Measurements from ENCODE around the gene MCTP1. TPM values are rescaled to one million over a fixed set of nuclear protein-coding genes. Genes with fewer than 3 reads are reported as not detected.

Gene MCTP1
- total and polyA plus RNA-seq, 9 of the 15 experiments (the other 6 are each of a cell fraction or from before 2014, with no cell fraction given) = 0.04 to 0.93 (median 0.06) TPM; not detected in 4

DNA sequence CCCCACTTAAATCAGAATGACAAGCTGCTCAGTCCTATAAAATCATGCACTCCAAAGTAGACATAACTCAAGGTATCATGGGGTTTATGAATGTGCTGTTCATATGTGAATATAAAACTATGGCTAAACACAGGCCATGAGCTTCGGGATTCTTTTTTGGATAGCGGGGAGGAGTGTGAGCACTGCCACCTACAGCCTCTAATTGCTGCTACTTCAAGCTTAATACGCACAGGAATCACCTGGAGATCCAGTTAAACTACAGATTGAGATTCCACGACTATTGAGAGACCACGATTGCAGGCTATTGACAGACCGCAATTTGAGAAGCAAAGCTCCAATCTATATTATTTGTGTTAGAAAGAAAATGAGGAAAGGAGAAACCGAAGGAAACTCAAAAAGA lies 231.6 kb downstream of the MCTP1 start (continued):
- TF ChIP-seq, protein P1, sequence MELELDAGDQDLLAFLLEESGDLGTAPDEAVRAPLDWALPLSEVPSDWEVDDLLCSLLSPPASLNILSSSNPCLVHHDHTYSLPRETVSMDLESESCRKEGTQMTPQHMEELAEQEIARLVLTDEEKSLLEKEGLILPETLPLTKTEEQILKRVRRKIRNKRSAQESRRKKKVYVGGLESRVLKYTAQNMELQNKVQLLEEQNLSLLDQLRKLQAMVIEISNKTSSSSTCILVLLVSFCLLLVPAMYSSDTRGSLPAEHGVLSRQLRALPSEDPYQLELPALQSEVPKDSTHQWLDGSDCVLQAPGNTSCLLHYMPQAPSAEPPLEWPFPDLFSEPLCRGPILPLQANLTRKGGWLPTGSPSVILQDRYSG (tag; conservative IDR thresholded peaks at IDR 0.05; ENCODE audit: low read depth) = no peak

DNA sequence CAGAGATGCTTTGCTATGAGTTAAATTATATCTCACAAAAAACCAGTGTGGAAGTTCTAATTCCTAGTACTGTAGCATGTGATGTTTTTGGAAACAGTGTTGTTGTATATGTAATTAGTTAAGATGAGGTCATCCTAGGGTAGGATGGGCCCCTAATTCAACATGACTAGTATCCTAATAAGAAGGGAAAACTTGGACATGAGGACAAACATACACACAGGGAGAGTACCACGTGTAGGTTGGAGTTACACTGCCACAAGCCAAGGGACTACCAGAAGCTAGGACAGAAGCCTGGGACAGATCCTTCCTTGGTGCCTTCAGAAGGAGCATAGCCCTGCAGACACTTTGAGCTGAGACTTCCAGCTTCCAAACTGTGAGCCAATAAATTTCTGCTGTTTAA lies 234.2 kb downstream of the MCTP1 start:
- H3K9me3 ChIP-seq (replicated peaks; ENCODE audit: control insufficient read depth, insufficient read depth, low read depth, low read length) = no peaks in the 10 kb centered on the region
- H3K27ac ChIP-seq (ENCODE audit: extremely low read depth, low read depth, low read length) = no peak overlapping the region
- H3K4me3 ChIP-seq = no peak overlapping the region
- H3K4me1 ChIP-seq (replicated peaks in 1 of 2; ENCODE audit: control insufficient read depth in 2 of 2, insufficient read depth in 2 of 2, low read length in 2 of 2) = no peaks in the 10 kb centered on the region
- H2AFZ ChIP-seq (ENCODE audit: low read depth, low read length) = no peak overlapping the region
- H3K9me1 ChIP-seq (ENCODE audit: control insufficient read depth, insufficient read depth, low read length) = no peaks in the 10 kb centered on the region
- ChIA-PET POLR2A (no interaction called here), CTCF (ENCODE audit: low intra/inter-chr PET ratio) (no interaction called here)
- WGBS (ENCODE audit: insufficient coverage, low coverage, missing lambda C conversion rate) = 0% methylated on average over 1 of the region's 1 CpG
- H3K4me2 ChIP-seq (ENCODE audit: insufficient read depth, low read length) = no peak overlapping the region
- in situ Hi-C loops (cut with MboI) (no loop called here), intact Hi-C loops (cut with micrococcal nuclease) (no loop called here)
- H3K36me3 ChIP-seq (ENCODE audit: control insufficient read depth, insufficient read depth, low read length) = no peaks in the 10 kb centered on the region
- DNase-seq (ENCODE audit: extremely low read depth in 1 of 4, low spot score in 3 of 4) (no peak), ATAC-seq (no peak), FAIRE-seq (no peak)
- TF ChIP-seq POU5F1 (IDR thresholded peaks at IDR 0.05; ENCODE audit: borderline replicate concordance, low read depth, low read length, partially characterized antibody) (no peak), ZNF445 (CRISPR knock-in tag; IDR thresholded peaks at IDR 0.05; ENCODE audit: low read depth) (no peak), NELFE (IDR thresholded peaks at IDR 0.05; ENCODE audit: insufficient read depth, insufficient read length) (no peak), CREM (IDR thresholded peaks at IDR 0.05; ENCODE audit: low read depth) (no peak), TSC22D4 (tag; IDR thresholded peaks at IDR 0.05) (no peak), TFAM (CRISPR knock-in tag; conservative IDR thresholded peaks at IDR 0.05) (no peak), SIN3B (IDR thresholded peaks at IDR 0.05; ENCODE audit: low read depth) (no peak), HNRNPK (IDR thresholded peaks at IDR 0.05; ENCODE audit: low read depth, low read length, poor library complexity, severe bottlenecking) (no peak), TAF9B (IDR thresholded peaks at IDR 0.05; ENCODE audit: partially characterized antibody) (no peak), ZNF165 (CRISPR knock-in tag; IDR thresholded peaks at IDR 0.05; ENCODE audit: borderline replicate concordance) (no peak), GABPB1 (CRISPR knock-in tag; IDR thresholded peaks at IDR 0.05) (no peak), POLR2B (IDR thresholded peaks at IDR 0.05; ENCODE audit: low read depth, partially characterized antibody) (no peak), SIX5 (IDR thresholded peaks at IDR 0.05; ENCODE audit: borderline replicate concordance in 1 of 2, insufficient read depth in 1 of 2, low read depth in 1 of 2, low read length in 2 of 2) (no peak), CBX2 (IDR thresholded peaks at IDR 0.05; ENCODE audit: insufficient read depth, low read length, poor library complexity, severe bottlenecking) (no peak), MIER1 (IDR thresholded peaks at IDR 0.05; ENCODE audit: low read depth) (no peak), ZNF695 (CRISPR knock-in tag; IDR thresholded peaks at IDR 0.05) (no peak)
- H3K79me2 ChIP-seq (ENCODE audit: control insufficient read depth, insufficient read depth, low read length) = no peaks in the 10 kb centered on the region
- H3K27me3 ChIP-seq (ENCODE audit: control insufficient read depth in 2 of 2, insufficient read depth in 2 of 2, low read length in 2 of 2) = no peaks in the 10 kb centered on the region
- H3K9ac ChIP-seq (ENCODE audit: insufficient read depth in 1 of 2, low read depth in 2 of 2, low read length in 2 of 2) = no peak overlapping the region
- no peaks in the 10 kb centered on the region for H4K20me1 ChIP-seq (replicated peaks; ENCODE audit: control insufficient read depth, insufficient read depth, low read length)
- BruUV-seq (replicated peaks) = no TSS peak
